GM19397 (cell line): Measurements from ENCODE around the gene KLRG1.
A peak's percentile ranks its signal among the peaks of the same experiment; 100 is the strongest.

Experiments used
- ATAC-seq: cut with Tn5 transposase; IDR thresholded peaks from one replicate; pipeline ENCODE4 v1.9.1; 2021; ENCODE audit warnings: mild to moderate bottlenecking, moderate library complexity; ENCODE audit not compliant: unreplicated experiment

The KLRG1 gene

GRCh38 chr12:8985213-8985754 lies 4.1 kb upstream of the KLRG1 start:
- ATAC-seq, result no peak

GRCh38 chr12:8987163-8987562 lies 2.2 kb upstream of the KLRG1 start:
- no peak for ATAC-seq

- ATAC-seq, result no peak
These were observed 1.7 kb upstream of the KLRG1 start for GRCh38 chr12:8987685-8988084.

GRCh38 chr12:8991371-8992345 lies 2.3 kb downstream of the KLRG1 start:
- ATAC-seq, result no peak

GRCh38 chr12:8993827-8994226 lies 4.5 kb downstream of the KLRG1 start:
- no peak for ATAC-seq

- ATAC-seq, result no peak
These were observed 5.9 kb downstream of the KLRG1 start for GRCh38 chr12:8995021-8995775.

GRCh38 chr12:8996682-8997405 lies 7.5 kb downstream of the KLRG1 start:
- peak; percentile 89 for ATAC-seq

GRCh38 chr12:9001233-9001632 lies 11.9 kb downstream of the KLRG1 start:
- ATAC-seq, result no peak

- no peak for ATAC-seq
These were observed 13.0 kb downstream of the KLRG1 start for GRCh38 chr12:9002335-9002734.

GRCh38 chr12:9022592-9022991 lies 33.2 kb downstream of the KLRG1 start:
- no peak for ATAC-seq

- ATAC-seq, result no peak
These were observed 35.2 kb downstream of the KLRG1 start for GRCh38 chr12:9024512-9024911.

GRCh38 chr12:9027161-9028059 lies 38.1 kb downstream of the KLRG1 start:
- no peak for ATAC-seq

GRCh38 chr12:9030776-9031175 lies 41.4 kb downstream of the KLRG1 start:
- ATAC-seq, result no peak

- ATAC-seq, result no peak
These were observed 43.0 kb downstream of the KLRG1 start for GRCh38 chr12:9032202-9032964.

GRCh38 chr12:9033265-9033887 lies 44.0 kb downstream of the KLRG1 start:
- no peak for ATAC-seq

GRCh38 chr12:9034095-9034494 lies 44.7 kb downstream of the KLRG1 start:
- ATAC-seq, result no peak

GRCh38 chr12:9036227-9036626 lies 46.9 kb downstream of the KLRG1 start:
- no peak for ATAC-seq

- no peak for ATAC-seq
These were observed 48.1 kb downstream of the KLRG1 start for GRCh38 chr12:9037431-9037830.
